DMS114 treated with DMSO at 0.1 percent for 48 hours (cell line): ENCODE data around the gene ZNF775.

ENCODE experiments used
- DNase-seq: peaks from one replicate; lab custom pipeline; 2025; ENCODE audit not compliant: unreplicated experiment; lab: John Stamatoyannopoulos, UW

Gene ZNF775

GRCh38 chr7:150345012-150345411 lies 34.1 kb upstream of the ZNF775 start:
- no peak for DNase-seq

- DNase-seq: no peak
Measured at GRCh38 chr7:150346922-150347321, 32.2 kb upstream of the ZNF775 start.

GRCh38 chr7:150351587-150352194 lies 27.4 kb upstream of the ZNF775 start:
- no peak for DNase-seq

- no peak for DNase-seq
Measured at GRCh38 chr7:150355666-150356059, 23.5 kb upstream of the ZNF775 start.

GRCh38 chr7:150356265-150356897 lies 22.7 kb upstream of the ZNF775 start:
- DNase-seq: peak; percentile 43

DNA sequence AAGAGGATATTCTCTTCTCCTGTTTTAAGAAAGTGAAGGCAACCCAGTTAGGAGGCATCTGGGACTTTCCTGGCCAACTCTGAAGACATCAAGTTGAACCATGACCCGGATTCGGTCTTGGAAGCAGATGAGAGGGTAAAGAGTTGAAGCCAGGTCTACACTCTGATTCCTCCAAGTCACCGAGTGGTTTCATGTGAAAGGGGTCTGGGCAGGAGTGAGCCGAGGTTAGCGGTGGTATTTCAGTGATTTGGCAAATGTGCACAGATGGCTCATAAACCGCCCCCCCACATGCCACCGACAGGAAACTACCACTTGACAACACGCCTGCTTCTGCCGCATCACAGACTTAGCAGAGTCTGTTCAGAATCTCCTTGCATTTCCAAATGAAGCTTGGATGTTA lies 21.9 kb upstream of the ZNF775 start:
- DNase-seq: no peak

- no peak for DNase-seq
Measured at GRCh38 chr7:150357771-150358427, 21.2 kb upstream of the ZNF775 start.

DNA sequence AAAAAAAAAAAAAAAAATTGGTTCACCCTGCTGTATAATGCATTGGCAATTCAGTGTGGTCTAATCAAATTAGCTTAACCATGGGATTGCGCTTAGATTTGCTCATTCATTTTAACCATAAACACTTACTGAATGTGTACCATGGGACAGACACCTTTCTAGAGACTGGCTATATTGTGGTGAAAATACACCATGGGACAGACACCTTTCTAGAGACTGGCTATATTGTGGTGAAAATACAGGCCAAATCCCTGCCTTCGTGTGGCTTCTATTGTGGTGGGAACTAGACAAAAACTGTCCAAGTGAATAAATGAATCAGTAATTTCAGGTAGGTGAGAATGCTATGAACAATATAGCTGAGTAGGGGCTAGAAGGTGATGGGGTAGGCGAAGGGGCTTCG lies 20.7 kb upstream of the ZNF775 start:
- no peak for DNase-seq

GRCh38 chr7:150358988-150359621 lies 20.0 kb upstream of the ZNF775 start:
- DNase-seq: no peak

- DNase-seq: no peak
Measured at GRCh38 chr7:150359622-150360362, 19.3 kb upstream of the ZNF775 start.

GRCh38 chr7:150360363-150361058 lies 18.6 kb upstream of the ZNF775 start:
- no peak for DNase-seq

GRCh38 chr7:150361402-150361801 lies 17.7 kb upstream of the ZNF775 start:
- no peak for DNase-seq

GRCh38 chr7:150361807-150362621 lies 17.1 kb upstream of the ZNF775 start:
- DNase-seq: no peak

GRCh38 chr7:150363370-150363769 lies 15.8 kb upstream of the ZNF775 start:
- DNase-seq: no peak

- no peak for DNase-seq
Measured at GRCh38 chr7:150363872-150364271, 15.3 kb upstream of the ZNF775 start.

DNA sequence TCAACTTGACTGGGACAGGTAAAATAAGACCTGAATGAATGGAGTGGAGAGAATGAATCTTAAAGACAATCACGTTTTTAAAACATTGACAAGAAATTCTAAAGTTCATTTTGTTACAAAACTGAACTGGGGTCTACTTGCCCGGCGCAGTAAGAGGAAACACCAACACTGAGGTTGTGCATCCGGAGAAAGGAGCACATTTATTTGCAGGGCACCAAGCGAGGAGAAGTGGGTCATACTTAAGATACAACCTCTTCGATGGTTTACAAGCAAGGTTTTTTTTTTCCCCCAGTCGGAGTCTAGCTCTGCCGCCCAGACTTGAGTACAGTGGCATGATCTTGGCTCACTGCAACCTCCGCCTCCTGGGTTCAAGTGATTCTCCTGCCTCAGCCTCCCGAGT lies 13.9 kb upstream of the ZNF775 start:
- DNase-seq: no peak

- no peak for DNase-seq
Measured at GRCh38 chr7:150365673-150366398, 13.3 kb upstream of the ZNF775 start.

DNA sequence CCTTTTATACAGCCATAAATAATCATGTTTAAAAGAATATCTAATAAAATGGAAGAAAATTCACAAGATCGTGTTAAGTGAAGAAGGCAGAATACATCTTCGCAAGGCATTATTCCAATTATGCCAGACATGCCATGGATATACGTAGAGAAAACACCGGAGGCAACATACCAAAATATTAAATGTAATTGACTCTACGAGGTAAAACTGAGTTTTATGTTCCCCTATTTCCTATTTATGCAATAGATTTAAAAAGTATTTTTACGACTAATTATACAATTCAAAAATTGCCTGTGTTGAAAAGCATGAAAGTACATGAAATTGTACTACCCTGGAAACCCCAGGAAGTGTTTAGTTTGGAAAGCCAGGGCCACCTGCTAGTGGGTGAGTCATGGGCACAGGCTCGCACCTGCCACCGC lies 11.4 kb upstream of the ZNF775 start:
- DNase-seq: no peak
